Measurements from ENCODE around the gene KIRREL3.

Gene KIRREL3

DNA sequence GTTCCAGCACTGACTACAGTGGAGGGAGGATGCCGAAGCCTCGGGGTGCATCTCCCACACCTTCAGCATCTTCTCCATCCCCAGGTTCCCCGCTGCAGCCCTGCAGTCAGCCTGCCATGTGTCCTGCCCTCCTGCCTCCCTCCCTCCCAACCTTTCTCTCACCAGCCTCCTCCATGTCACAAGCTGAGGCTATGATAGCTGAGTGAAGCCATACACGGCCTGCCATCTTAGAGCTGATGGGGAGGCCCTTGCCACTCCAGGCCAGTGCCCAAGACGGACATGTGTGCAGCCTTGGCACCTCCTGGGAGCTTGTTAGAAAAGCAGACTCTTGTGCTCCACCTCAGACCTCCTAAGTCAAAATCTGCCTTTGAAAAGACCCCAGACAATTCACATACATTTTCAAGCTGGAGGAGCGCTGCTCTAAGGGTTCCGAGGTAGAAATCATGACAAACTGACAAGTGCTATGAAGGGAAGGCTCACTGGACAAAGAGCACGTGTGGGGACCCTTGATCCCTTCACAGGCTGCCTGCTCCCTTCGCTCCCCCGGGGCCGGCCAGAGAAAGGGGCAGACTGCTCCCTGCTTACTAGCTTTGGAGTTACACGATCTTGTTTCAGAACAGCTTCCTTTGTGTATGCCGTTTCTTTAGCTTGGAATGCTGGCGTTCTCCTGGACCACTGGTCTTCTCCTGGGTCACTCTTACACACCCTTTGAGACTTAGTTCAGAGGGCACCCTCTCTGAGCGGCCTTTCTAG is 521.2 kb downstream of the KIRREL3 start:
- DNase-seq, result no peak

DNA sequence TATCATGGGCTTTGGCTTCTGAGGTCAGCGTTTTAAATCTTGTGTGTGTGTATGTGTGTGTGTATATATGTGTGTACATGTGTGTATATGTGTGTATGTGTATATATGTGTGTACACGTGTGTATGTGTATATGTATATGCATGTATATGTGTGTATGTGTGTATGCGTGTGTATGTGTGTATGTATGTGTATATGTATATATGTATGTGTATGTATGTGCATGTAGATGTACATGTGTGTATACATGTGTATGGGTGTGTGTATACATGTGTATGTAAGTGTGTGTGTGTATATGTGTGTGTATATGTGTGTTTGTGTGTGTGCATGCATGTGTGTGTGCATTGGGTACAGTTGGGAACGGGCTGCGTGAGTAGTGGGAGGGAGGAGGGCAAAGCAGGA is 522.1 kb downstream of the KIRREL3 start:
- DNase-seq, result no peak

DNA sequence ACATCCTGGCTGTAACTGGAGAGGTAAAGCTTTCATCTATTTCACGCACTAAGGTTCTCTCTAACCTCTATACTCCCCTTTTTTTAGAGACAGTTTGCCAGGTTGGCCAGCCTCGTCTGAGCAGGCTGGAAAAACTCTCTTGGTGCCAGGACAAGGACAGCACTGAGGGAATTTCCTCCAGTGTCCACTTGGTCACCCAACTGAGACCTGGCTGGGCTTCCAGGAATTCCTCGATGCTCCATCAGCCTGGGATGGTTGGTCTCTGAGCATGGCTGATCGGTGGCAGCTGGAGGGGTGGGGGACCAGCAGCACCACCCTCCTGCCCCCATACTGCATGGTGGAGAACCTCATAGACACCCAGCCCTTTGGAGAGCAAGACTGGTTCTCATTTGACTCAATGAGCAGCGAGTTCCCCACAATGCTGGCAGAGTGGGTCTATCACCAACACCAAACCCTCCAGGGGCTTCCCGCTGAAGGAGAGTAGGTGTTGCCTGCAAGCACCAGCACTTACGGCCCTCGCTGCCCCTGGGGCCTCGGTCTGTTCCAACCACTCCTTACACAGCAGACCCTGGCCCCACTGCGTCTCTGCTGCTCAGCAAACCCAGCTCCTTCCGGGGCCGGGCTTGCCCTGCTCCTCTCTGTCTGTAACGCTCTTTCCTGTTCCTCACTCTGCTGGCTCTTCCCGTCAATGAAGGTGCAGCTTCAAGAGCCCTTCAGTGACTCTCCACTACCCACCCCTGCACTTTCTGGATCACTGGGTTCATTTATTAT is 522.9 kb downstream of the KIRREL3 start:
- DNase-seq, result no peak

DNA sequence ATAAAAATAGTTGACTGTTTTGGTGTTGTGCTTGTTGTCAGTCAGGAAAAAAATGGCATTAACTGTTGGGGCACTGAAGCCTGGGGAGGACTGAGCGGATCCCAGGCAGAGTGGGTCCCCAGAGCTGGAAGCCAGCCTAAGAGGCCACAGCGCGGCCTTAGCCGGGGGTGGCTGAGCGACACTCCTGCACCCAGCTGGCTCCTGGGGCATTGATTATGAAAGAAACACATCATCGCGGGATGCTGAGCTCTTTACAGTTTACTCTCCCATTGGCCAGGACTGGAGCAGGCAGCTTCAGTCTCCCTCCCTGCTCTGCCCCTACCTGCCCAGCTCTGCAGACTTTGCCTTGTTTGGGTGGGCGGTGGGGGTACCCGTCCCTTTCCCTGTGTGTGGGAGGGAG is 523.6 kb downstream of the KIRREL3 start:
- DNase-seq, result no peak

DNA sequence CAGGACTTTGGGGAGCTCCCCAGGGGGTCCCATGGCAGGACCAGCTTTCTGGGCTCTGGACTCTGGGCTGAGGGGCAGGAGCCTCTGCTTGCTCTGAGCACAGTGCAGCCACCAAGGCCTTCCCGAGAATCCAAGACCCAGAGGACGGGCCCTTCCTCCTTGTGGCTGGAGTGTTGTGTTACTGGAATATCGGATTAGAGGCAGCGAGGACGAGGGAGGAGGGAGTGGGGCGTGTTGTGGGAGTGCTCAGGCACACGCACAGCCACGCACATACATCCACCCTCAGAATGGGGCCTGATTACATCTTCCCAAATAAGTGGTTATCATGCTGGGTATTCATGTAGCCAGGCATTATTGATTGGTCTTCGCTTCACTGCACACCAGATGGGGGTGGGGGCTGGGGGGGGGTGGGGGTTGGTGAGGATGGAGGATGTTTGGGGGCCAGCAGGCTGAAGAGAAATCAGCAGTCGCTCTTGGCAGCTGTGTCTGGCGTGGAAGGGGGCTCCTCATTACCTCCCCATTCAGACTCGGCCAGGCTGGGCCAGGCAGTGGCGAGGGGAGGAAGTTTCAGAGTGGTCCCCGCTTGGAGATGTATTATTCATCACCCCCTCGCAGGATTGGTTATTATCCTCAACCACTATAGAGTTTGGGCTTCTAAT is 524.2 kb downstream of the KIRREL3 start:
- DNase-seq, result no peak

DNA sequence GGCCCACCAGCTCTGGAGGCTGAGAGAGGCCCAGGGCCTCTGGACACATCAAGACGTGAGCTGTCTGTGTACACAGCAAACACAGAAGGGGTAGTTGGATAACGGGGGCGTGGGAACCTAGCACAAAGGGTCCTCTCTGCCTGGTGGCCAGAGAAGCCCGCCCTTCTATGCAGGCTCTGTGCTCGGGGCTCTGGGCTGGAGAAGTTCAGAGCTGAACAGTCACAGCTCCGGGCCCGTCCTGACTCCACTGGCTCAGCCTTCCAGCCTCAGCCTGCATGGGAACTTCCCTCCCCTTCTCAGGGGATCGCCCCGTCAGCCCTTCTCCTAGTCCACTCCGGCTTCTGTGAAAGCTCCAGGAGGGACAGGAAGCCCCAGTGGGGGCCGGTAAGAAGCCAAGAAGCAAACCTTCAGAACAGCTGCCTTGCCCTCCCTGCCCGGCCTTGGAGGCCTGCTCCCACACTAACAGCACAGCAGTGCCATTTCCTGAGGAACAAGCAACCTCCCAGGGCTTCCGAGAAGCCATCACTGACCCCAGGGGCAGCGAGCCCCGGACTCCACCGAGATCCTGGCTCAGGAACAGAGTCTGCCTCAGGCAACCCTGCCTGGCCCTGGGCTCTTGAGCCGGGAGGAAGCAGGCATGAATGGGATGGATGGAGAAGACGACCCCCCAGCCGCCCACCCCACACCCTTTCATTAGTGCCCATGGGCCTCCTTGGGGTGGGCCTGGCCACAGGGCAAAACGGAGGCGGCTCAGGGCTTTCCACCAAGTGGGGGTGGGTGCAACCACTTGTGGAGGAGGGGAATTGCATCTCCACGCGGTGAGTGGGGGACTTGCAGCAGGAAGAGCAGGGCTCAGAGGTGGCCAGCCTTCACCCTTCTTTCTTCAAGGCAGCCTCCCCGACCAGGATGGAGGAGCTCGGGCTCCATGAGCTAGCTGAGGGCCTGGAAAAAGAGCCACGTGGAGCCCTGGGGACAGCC is 525.3 kb downstream of the KIRREL3 start:
- DNase-seq, result no peak

DNA sequence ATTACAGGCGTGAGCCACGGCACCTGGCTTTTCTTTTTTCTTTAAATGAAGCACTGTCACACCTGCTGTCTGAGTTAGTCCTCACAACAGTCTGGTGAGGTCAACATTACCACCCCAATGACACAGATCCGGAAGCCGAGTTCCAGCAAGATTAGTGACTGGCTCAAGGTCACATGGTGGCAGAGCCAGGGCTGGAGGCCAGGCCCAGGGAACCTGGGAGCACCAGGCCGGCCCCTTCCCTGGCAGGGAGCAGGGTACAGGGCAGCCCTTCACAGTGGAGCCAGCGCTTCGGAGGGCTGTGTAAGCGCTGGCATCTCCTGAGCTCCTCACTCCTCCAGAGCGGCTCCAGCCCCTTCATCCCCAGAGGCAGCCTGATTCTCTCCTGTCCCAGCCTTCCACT is 526.4 kb downstream of the KIRREL3 start:
- DNase-seq, result no peak

DNA sequence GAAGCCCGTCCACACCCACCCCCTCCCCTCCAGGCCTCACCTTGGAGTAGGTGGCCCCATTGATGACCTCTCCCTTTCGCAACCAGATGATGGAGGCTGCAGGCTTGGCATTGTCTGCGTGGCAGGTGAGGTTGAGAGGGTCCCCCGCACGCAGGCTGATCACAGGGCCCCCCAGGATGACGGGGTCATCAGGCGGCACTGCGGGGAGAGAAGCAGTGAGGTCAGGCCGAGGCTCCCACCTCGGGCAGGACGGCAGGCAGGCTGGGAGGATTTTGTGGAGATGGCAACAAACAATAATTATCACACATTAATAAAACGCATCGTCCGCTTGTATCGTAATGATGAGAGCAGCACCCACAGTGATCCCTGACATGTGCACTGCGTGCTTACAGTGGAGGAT is 527.3 kb downstream of the KIRREL3 start:
- no peak for DNase-seq

DNA sequence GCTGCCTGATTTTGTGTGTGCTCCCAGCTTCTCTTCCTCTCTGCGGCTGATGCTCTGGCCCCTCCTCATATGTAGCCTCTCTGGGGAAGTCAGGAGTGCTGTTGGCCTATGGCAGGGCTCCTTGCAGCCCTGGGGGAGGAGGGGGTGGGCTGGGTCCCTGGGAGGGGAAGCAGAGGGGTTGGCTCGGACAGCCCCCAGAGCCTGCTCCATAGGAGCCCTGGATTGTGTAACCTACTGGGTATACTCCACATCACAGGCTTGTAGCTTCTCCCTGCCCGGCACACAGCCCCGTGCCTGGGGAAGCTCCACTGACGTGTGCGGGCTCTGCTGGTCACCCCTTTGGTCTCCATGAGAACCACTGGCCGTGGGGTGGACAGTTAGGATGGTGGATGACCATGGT is 531.3 kb downstream of the KIRREL3 start:
- DNase-seq, result no peak

DNA sequence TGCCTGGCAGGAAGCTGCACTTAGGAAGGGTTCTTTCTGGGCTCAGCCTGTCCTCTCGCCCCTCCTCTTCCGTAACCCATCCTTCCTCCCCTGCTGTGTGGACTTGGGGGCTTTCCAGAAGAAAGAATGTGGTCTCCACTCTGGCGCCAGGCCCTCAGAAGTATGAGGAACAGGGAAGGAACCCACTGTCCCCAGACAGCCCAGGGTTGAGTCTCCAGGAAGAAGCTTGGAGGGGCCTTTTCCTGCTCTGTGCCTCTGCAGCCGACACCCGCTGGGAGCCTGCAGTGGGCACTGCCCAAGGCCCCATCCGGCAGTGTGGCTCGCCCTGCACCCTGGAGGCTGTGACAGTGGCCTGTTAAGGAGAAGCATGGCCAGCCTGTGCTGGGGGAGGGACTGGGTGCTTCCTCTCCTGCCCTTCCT is 532.5 kb downstream of the KIRREL3 start:
- DNase-seq, result no peak

DNA sequence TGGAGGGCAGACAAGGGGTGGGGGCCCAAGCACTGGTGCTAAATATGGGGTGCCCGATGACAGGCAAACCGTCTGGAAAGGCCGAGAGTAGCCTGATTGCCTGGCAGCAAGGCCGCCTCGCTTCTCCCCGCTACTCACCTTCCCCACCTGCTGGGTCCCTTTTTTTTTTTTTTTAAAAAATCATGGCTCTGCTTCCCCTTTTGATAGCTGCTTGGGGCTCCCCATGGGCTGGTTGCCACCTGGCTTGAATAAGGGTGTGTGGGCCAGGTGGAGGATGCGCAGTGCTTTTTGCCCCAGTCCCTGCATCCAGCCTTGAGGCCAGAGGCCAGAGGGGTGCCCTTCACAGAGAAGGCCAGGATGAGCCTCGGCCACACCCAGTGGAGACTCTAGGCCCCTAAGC is 533.1 kb downstream of the KIRREL3 start:
- no peak for DNase-seq

DNA sequence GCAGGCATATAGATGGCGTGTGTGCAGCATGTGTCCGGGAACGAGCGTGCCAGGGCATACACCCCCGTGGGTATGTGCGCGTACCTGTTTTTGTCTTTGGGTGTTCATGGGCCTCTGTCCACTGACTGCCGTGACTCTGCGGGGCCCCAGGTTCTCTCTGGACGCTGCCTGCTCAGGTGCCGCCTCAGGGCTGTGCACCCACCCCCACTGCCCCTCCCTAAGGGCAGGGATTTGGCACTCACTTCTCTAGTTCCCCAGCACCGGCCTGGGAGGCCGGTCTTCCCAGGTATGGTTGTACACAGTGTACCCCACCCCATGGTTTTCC is 533.6 kb downstream of the KIRREL3 start:
- no peak for DNase-seq

DNA sequence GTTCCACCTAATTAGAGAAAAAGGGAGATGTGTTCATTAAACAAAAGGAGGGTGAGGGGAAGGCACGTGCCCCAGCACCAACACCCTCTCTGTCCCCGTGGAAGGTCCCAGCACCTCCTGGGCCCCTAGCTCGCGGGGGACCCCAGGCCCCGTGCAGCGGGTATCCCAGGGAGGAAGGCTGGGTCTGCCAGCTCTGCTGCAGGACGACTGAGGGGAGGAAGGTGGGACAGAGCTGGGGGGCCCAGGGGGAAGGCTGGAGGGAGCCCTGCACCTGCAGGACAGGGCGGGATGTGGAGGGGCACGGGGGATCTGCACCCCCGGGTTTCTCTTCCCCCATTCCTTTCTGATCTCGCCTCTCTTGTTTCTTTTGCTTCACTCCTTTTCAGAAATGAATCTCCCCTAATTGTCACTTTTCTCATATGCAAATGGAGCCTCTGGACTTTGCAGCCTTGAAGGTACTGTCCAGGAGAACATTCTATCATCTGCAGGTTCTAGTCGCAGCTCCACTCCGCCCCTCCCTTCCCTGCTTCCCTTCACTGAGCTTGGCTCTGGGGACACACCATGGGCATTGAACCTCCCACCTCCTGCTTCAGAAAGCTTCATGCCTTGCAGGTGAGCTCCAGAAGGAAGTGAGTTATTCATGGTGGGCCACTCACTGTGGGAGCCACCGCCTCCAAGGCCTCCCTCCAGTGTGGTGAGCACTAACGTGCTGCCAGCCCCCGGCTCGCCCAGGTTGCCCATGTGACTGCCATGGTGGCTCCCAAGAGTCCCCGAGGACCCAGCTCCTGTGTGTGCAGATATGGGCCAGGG is 534.1 kb downstream of the KIRREL3 start:
- no peak for DNase-seq

DNA sequence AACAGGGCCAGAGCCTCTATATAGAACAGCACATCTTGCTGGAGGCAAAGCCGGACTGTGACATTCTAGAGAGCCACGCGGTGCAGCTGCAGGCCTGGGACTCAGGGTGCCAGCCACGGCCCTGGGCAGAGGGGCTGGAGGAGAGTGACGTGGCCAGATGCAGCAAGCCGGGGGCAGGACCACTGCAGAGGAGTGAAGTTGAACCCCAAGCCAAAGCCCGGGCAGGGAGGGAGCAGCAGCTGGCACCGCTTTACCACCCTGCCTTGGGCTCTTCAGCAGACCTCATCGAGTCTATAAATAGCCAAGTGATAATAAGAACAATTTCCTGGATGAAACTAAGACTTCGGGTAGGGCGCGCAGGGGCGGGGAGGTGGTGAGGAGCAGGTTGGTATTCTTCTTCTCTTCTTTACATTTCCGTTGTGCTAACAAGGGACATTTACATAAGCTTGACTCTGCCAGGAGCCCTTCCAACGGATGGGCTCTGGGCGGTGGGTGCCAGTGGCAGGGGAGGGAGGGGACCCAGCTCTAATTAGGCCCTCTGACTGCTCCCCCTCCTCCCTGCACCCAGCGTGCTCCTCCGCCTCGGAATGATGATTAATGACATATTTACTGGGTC is 534.9 kb downstream of the KIRREL3 start:
- DNase-seq, result no peak

DNA sequence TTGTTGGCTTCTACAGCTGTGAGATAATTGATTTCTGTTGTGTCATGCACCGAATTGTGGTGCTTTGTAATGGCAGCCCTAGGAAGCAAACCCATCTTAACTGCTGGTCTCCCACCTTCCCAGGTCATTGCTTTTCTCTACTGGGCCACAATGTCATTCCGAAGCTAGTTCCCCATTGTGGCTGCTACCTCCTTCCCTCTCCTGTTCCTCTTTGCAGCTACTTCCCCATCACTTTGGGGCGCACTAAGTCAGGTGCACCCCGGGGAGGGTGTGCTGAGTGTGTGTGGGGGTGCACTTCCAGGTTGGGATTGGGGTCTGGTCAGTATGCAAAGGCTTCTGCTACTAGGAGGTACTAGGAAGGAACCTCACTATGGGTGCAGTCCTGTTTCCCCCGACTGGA is 535.8 kb downstream of the KIRREL3 start:
- no peak for DNase-seq

DNA sequence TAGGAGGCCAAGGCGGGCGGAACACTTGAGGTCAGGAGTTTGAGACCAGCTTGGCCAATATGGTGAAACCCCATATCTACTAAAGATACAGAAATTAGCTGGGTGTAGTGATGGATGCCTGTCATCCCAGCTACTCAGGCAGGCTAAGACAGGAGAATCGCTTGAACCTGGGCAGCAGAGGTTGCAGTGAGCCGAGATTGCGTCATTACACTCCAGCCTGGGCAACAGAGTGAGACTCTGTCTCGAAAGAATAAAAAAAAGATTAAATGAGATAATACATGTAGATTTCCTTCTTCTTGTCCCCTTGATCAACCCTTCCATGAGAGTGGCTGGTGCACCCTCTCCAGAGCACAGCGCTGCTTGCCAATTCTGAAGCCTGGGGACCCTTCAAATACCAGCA is 538.1 kb downstream of the KIRREL3 start:
- DNase-seq, result no peak

DNA sequence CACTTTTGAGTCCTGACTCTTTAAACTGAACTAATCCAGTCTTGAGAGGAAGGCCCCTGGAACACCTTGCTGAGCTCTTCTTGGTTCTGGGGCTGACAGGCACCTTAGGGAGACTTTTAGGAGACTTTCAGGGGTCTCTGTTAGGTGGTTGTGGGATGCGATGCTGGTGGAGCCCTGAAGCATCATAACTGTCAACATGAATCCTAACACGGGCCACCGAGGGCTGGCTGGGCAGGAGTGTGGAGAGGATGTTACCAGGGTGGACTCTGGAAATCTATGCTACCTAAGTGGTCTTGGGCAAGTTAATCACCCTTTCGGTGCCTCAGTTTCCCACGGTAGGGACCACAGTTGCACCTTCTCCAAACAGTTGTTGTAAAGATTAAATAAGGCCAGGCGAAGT is 538.6 kb downstream of the KIRREL3 start:
- DNase-seq, result no peak

DNA sequence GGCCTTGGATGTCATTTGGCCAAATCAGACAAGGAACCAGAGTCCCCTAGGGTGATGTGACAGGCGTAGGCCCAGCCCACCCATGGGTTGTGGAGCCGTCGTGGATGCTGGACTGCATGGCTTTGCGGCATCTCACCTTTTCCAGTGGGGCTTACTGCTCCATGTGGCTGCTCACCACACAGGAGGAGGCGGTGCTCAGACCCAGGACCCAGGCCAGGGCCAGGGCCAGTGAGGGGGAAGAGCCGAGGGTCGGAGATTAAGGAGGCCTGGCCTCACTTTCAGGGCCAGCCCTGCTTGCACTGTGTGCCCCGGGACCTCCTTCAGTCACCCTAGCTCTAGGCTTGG is 539.5 kb downstream of the KIRREL3 start:
- no peak for DNase-seq

DNA sequence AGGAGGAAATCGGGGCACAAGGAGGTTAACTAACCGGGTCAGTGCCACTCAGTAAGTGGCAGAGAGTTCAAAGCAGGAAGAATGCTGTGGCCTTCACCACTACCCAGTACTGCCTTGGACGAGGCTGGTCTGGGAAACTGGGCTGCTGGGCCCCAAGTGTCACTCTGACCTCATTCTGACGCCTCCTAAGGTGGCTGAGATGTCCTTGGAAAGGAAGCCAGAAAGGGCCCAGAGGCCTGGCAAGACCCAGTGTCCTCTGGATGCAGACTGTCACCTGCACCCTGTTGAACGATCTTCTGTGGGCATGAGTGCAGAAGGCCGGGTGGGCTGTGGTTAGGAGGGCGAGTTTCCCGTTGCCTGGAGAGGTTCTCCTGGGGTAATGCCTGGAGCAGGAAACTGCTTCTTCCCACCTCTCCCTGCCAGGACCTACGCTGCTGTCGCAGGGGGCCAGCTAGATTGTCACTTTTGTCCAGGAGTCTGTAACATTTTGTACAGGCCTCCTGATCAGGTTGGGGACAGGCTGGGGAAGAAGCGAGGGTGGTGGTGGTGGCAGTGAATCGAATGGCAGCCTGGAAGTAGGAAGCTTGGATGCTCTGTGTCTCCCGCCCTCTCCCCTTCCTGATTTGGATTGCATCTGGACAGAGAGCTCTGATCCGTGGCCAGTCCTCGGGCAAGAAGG is 540.0 kb downstream of the KIRREL3 start:
- DNase-seq, result no peak

DNA sequence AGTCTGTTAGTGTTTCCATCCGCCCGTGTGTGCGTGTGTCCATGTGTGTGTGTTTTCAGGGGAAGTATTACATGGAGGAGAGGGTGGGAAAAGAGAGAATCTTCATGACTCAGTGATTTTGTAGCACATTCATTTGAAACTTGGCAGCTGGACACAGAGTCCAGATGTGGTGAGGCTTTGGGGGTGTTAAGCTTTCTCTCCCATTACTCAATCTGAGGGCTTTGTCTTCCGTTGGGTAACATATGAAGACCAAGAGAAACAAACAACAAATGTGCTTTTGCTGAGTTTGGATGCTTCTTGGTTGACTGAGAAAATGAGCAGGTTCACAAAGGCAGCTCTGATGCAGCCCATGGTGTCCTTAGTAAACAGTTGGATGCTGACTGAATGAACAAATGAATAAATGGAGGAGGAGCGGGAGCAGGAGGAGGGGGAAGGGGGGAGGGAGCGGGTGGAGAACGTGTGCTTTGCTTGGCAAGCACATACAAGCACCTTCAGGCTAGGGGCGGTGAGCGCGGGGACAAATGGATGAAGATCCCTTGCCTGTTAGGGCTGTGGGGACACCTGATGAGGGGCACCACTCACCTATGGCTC is 540.8 kb downstream of the KIRREL3 start:
- DNase-seq, result no peak

DNA sequence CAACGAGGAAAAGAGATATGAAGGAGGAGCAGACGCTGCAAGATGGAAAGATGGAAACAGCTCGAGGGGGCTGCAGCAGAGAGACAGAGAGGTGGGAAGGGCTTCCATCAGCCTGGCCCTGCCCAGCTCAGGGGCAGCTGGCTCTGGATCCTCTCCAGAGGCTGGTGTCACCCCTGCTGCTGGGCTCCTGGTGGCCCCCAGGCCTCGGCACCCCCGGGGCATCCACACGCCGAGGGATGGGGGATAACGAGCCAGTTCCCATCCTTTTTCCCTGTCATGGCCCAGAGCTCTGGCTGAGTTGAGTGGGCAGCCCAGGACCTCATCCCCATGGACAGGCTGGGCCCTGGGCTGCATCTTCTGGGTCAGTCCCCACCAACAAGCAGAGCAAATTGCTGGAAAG is 542.8 kb downstream of the KIRREL3 start:
- no peak for DNase-seq
